Caki2 (cell line): ENCODE measurements around the gene MYH11. TPM values are rescaled to one million over a fixed set of nuclear protein-coding genes. Genes with fewer than 3 reads are reported as not detected.
"Not testable (repeated sequence)": the region's sequence is repeated elsewhere in the genome, so short reads cannot be mapped to it uniquely, and the experiment has no call there.

Source experiments
- DNase-seq: peaks from one replicate; pipeline ENCODE4 v3.0.0-alpha.2; 2015; ENCODE audit warnings: low read depth
- in situ Hi-C: cut with HindIII; loops from 2 replicates; pipeline ENCODE4 v1.10.0; 2016; ENCODE audit warnings: low sequenced_read_pairs, low pct_unique_long_range_greater_than_20kb, mixed read lengths
- total RNA-seq: library from RNA; depleted of rRNA; stranded (reverse); fragments of >200 nt; shearing (Covaris generic); gene quantifications from 2 replicates; pipeline ENCODE4 v1.2.3, GENCODE V29; 2014; ENCODE audit warnings: low replicate concordance

Gene MYH11
- total RNA-seq, 1 experiment from 2014 or later: not detected

DNA sequence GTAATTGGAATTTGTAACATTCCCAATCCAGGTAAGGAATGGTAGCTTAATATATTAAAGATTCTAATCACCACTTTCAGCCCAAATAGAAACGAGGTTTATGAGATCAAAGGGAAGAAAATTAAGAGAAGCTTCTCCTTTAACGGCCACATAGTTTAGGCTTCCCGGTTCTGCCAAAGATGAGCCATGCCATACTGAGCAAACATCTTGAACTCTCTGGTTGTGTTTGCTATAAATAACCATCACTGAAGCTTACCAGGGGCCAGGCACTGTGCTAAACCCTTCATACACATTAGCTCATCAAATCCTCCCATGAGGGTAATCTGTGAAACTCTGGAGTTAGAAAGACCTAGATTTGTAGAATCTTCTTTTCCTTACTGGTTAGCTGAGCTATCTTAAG is 2.8 kb downstream of the MYH11 start:
- DNase-seq: no peak
- in situ Hi-C loops: no loop called here

DNA sequence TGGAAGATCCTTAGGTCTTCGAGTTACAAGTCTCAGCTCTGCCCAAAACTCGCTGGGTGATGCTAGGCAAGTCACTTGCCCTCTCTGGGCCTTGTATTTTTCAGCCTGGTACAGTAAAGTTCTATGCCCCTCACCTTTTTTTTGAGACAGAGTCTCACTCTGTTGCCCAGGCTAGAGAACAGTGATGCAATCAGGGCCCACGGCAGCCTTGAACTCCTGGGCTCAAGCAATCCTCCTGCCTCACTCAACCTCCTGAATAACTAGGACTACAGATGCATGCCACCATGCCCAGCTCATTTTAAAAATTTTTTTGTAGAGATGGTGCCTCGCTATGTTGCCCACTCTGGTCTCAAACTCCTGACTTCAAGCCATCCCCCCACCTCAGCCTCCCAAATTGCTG is 3.8 kb downstream of the MYH11 start:
- in situ Hi-C loops: no loop called here
- no peak for DNase-seq

DNA sequence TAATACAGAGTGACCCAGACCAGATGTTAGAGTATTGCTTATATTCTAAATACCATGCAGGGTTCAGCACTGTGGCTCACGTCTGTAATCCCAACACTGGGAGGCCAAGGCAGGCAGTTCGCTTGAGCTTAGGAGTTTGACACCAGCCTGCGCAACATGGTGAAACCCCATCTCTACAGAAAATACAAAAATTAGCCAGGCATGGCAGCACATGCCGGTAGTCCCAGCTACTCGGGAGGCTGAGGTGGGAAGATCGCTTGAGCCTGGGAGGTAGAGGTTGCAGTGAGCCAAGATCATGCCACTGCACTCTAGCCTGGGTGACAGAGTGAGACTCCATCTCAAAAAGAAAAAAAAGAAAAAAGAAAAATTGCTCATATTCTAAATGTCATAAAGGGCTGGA is 6.3 kb downstream of the MYH11 start:
- in situ Hi-C loops, DNase-seq: not testable (repeated sequence)

DNA sequence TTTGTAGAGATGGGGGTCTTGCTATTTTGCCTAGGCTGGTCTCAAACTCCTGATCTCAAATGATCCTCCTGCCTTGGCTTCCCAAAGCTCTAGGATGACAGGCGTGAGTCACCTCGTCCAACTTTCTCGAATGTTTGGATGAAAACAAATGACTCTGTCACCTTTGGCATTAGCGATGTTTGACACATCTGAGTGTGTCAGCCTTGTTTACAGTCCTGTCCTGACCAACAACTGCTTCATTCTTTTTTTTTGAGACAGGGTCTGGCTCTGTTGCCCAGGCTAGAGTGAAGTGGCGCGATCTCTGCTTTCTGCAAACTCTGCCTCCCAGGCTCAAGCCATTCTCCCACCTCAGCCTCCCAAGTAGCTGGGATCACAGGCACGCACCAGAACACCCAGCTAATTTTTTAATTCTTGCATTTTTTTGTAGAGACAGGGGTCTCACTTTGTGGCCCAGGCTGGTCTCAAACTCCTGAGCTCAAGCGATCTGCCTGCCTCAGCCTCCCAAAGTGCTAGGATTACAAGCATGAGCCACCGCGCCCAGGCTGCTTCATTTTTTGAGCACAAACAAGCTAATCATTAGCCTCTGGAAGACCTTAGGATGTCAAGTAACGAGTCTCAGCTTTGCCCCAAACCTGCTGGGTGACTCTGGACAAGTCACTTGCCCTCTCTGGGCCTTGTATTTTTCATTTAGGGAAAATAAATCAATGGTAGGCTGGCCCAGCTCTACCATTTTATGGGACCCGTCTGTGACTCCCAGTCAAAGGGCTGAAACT is 7.4 kb downstream of the MYH11 start:
- in situ Hi-C loops: no loop called here

DNA sequence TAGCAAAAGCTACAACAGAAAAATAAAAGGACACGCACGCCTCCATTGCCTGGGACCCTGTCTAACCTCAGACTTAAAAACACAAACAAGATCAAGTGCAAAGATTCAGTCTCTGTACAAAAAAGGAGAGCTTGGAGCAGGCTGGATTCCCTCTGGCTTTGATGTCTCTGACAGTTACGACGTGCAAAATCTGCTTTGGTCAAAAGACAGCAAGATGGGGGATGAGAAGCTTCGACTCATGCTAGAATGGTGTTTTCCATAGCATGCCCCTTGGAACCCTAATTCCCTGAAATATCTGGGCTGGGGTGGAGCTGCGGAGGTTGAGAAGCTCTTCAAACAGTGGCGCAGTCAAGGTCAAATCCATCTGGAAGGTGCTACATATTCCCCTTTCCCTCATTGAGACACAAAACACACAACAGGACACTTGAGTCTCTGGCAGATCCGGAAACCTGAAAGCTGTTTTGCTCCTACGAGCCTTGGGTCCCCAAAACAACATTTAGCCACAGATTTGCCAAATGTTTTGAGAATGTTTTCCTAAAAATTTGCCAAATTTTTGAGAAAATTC is 9.1 kb downstream of the MYH11 start:
- DNase-seq: no peak
- in situ Hi-C loops: no loop called here

More for the DNA sequence above, 7.4 kb downstream of the MYH11 start:
- DNase-seq: no peak

DNA sequence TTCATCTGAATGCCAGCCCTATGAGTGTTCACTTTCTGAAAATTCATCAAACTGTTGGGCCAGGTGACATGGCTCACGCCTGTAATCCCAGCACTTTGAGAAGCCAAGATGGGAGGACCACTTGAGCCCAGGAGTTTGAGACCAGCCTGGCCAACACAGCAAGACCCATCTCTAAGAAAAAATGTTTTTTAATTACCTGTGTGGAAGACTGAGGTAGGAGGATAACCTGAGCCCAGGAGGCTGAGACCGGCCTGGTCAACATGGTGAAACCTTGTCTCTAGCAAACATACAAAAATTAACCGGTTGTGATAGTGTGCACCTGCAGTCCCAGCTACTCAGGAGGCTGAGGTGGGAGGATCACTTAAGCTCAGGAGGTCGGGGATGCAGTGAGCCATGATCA is 10.3 kb downstream of the MYH11 start:
- in situ Hi-C loops: no loop called here
- DNase-seq: no peak

DNA sequence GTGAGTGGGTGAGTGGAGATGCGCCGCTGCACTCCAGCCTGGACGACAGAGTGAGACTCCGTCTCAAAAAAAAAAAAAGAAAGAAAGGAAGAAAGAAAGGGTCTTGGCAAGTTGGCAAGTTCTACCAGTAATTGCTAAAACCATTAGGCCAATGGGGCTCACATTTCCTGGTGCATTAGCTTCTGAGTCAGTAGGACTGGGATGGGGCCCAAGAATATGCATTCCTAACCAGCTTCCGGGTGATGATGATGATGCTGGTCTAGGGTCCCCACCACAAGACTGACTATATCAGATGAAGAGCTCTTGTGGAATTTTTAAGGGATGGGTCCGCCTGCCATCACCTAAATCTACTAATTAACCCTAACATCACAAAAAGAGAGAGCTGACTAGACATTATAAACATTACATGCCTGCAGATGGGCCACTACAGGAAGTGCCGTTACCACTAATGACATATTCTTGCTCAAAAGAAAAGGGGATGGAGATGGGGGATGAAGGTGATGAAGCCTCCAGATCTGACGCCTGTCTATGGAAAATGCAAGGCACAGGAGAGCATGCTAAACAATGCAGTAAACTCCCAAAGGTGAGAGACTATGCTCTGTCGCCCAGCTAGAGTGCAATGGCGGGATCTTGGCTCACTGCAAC is 13.1 kb downstream of the MYH11 start:
- in situ Hi-C loops: no loop called here
- no peak for DNase-seq

DNA sequence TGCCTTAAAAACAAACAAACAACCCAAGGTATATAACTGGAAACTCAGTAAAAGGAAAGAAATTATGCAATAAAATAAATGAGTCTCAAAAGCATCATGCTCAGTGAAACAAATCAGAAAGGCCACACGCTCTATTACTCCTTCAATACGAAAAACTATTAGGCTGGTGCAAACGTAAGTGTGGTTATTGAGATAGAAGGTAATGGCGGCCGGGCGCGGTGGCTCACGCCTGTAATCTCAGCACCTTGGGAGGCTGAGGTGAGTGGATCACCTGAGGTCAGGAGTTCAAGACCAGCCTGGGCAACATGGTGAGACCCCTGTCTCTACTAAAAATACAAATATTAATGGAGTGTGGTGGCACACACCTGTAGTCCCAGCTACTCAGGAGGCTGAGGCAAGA is 17.6 kb downstream of the MYH11 start:
- DNase-seq, in situ Hi-C loops: not testable (repeated sequence)

DNA sequence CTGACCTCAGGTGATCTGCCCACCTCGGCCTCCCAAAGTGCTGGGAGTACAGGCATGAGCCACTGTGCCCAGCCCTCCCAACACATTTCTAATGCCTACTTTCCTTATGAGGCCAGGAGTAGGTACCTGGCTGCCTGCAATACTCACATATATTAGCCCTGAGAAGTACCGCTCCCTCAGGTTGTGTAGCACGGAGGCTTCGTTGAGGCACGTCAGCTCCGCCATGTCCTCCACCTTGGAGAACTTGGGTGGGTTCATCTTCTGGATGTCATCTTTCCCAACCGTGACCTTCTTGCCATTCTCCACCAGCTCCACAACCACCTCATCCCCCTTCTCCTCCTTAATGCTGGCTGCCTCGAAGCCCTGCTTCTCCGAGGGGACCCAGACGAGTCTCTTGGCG is 19.1 kb downstream of the MYH11 start:
- in situ Hi-C loops: no loop called here
- DNase-seq: no peak

DNA sequence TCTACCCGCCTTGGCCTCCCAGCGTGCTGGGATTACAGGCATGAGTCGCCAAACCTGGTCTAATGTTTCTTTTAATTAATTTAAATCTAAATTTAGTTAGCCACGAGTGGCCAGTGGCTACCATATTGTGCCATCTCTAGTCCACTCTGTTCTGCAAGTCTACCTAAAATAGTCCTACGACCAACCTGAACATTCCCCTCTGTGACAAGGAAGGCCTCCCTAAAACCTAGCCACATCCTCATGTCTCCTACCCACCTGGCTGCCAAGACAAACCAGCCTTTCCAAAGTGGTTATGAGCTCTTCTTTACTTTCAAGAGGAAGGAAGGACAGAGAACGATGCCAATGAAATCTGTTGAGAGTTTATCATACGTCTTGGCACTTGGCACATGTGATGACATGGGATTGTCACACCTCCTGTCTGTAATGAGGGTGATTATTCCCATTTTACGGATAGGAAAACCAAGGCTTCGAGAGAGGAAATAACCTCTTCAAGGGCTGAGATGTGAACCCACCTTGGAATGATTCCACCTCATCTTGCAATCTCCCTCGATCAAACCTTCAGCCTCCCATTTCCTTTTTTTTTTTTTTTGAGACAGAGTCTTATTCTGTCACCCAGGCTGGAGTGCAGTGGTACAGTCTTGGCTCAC is 19.7 kb downstream of the MYH11 start:
- DNase-seq: no peak
- in situ Hi-C loops: no loop called here

DNA sequence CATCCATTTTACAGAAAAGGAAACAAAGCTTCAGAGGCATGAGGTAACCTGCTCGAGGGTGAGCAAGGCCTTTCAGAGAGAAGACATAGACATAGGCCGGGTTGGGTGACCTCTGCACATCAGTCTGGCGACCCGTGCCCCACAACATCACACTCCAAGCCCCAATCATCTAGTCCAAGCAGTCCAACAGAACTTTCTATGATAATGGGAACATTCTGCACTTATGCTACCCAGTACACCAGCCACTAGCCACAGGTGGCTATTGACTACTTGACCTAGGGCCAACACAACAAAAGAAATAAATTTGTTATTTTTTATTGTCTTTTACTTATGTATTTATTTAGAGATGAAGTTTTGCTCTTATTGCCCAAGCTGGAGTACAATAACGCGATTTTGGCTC is 20.8 kb downstream of the MYH11 start:
- in situ Hi-C loops: no loop called here
- DNase-seq: no peak

DNA sequence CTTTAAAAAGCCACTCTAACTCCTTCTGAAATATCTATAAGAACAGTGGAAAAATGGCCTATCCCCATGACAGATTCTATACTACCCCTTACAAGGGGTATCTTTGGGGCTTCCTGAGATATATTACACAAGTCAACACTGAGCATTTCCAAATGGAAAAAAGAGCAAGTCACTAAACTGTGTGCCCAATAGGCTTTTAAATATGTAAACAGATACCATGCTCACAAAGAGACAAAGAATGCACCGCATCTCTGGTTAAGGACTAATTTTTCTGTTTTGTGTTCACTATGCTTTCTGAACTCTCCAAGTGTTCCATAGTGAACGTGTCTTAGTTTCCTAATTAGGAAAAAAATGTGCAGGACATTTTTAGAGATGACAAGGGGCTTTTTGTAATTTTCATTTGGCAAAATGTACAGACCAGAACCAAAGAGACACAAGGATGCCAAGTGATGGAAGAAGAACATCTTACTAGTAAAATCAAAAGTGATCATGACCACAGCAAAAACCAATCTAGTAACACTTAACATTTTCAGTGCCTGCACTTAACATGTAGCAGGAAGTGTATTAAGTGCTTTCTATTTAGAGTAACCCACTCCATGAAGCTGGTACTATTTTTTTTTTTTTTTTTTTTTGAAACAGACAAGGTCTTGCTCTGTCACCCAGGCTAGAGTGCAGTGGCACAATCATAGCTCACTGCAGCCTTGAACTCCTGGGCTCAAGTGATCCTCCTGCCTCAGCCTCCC is 21.5 kb downstream of the MYH11 start:
- in situ Hi-C loops: no loop called here

DNA sequence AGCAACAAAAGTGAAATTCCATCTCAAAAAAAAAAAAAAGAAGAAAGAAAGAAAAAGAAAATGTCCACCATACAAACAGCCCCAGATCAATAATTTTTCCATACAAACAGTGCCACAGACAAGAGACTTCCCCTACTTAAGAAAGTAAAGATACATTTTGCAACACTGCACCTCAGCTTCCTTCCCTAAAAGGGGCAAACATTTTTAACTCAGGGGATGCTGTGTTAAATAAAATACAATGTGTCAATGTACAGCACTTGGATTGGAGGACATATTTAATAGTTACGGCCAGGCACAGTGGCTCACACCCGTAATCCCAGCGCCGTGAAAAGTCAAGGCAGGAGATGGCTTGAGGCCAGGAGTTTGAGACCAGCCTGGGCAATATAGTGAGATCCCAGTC is 22.3 kb downstream of the MYH11 start:
- no peak for DNase-seq
- in situ Hi-C loops: no loop called here

More for the DNA sequence above, 21.5 kb downstream of the MYH11 start:
- DNase-seq: no peak

DNA sequence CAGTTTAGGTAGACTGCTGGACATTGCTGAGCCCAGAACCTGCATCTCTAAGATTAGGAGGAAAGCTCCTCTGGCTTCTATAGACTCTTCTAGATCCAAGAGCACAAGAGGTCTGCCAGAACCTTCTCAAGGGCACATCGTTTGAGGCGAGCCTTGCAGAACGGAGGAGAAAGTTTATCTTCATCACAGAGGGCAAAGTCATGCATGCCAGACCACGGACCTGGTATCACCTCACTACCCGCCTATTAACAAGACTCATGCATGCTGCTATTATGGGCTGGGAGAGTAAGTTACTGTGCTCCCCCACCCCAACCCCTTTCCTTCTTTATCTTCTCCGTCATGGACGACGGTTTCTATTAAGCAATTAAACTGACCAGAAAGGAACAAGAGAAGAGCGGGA is 23.3 kb downstream of the MYH11 start:
- no peak for DNase-seq

DNA sequence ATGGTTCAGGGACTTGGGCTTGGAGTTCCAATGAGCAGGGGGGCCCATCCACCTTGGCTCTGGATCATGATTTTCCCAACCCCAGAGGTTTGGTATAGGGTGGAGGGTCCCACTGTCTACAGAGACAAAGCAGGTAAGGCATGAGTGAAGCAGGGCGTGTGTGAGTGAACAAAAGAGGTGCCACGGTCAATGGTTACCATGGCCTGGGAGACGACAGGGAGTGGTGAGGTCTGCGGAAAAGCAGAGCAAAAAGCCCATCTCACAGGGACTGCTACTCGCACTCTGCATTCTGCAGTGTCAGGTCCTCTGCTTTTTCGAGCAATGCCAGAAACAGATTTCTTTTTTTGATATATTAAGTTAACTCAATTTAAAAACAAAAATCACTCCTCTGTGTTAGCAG is 24.6 kb downstream of the MYH11 start:
- in situ Hi-C loops: no loop called here

More for the DNA sequence above, 23.3 kb downstream of the MYH11 start:
- in situ Hi-C loops: no loop called here

DNA sequence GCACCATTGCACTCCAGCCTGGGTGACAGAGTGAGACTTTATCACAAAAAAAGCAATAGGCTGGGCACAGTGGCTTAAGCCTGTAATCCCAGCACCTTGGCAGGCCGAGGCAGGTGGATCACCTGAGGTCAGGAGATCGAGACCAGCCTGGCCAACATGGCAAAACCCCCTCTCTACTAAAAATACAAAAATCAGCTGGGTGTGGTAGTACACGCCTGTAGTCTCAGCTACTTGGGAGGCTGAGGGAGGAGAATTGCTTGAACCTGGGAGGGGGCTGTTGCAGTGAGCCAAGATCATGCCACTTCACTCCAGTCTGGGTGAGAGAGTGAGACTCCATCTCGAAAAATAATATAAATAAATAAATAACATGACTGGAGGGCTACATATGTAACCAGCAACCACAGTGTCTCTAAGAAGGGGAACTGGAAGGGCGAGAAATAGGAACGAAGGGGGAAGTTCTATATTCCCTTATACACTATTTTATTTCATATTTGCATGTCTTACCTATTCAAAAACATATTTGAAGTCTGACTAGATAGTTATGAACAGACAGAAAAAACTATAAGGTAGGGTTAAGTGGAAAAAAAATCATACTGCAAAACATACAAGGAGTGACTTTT is 25.9 kb downstream of the MYH11 start:
- no peak for DNase-seq
- in situ Hi-C loops: no loop called here

More for the DNA sequence above, 24.6 kb downstream of the MYH11 start:
- DNase-seq: no peak

DNA sequence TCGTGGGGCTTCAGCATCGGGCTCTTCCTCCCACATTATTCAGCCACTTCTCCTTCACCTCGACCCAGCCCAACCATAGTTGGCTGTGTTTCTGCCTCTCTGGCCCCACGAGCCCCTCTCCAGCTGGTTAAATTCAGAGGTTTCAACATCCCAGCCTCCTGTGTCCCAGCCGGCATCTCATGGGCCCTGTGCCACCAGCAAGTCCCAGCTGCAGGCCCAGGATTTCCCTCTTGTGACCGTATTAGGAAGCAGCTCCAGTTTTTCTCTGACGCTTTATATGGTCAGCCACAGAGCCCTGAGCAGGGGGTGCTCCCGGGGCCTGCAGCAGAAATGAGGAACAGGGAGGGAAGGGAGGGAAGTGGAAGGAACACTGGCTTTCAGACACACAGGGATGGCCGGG is 27.4 kb downstream of the MYH11 start:
- in situ Hi-C loops: no loop called here
- no peak for DNase-seq

DNA sequence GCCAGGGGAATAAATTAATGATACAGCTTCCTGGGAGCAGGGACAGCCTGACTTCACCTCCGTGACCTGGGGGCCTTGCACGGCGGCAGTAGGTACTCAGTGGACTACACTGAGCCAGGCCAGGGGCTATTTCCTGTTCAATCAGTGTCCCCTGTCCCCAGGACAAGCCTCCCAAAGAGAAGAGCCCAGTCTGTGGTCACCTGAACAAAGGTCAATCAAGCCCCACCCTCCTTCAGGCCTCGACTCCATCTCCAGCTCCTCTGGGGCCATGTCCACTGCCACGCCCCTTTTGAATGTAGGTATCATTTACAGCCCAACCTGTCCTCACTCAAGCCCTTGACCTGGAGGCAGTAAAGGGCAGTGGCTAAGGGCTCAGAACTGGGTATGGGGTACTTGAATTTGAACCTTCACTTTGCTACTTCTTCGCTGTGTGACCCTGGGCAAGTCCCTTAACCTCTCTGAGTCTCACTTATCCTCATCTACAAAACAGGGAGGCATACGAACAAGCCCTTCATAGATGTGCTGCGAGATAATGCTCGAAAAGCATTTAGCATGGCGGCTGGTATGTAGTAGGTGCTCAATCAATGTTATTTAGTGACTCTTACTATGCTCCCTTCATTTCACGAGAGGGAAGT is 29.0 kb downstream of the MYH11 start:
- in situ Hi-C loops: no loop called here
- no peak for DNase-seq
